Neuronal stem cell (in vitro differentiated cells): Measurements from ENCODE around the gene IRAK1.

ENCODE experiments used
- DNase-seq: peaks from one replicate; pipeline ENCODE4 v3.0.0-alpha.2; 2013; ENCODE audit warnings: low spot score
- H2AFZ ChIP-seq: one replicate; pipeline ENCODE4 v1.6.1; 2013; ENCODE audit warnings: mild to moderate bottlenecking, low read length, inconsistent platforms
- H2AK5ac ChIP-seq: 2 replicates; pipeline ENCODE4 v1.6.1; 2013; ENCODE audit warnings: low read depth, mild to moderate bottlenecking, inconsistent platforms, low read length, moderate library complexity, mixed read lengths
- H2BK120ac ChIP-seq: 2 replicates; pipeline ENCODE4 v1.6.1; 2013; ENCODE audit warnings: low read depth, mild to moderate bottlenecking, inconsistent platforms, low read length, moderate library complexity, mixed read lengths
- H2BK12ac ChIP-seq: one replicate; pipeline ENCODE4 v1.6.1; 2013; ENCODE audit warnings: low read length, inconsistent platforms
- H2BK15ac ChIP-seq: 2 replicates; pipeline ENCODE4 v1.6.1; 2013; ENCODE audit warnings: mild to moderate bottlenecking, low read length, inconsistent platforms, mixed read lengths
- H2BK5ac ChIP-seq: one replicate; pipeline ENCODE4 v1.6.1; 2013; ENCODE audit warnings: inconsistent platforms, mild to moderate bottlenecking, low read length, moderate library complexity
- H3K14ac ChIP-seq: one replicate; pipeline ENCODE4 v1.6.1; 2013; ENCODE audit warnings: low read length, inconsistent platforms
- H3K18ac ChIP-seq: 2 replicates; pipeline ENCODE4 v1.6.1; 2013; ENCODE audit warnings: low read length, inconsistent platforms
- H3K23ac ChIP-seq: 2 replicates; pipeline ENCODE4 v1.6.1; 2013; ENCODE audit warnings: low read depth, mild to moderate bottlenecking, mixed read lengths, low read length, inconsistent platforms; ENCODE audit not compliant: poor library complexity
- H3K27ac ChIP-seq: replicated peaks from 3 replicates; pipeline ENCODE4 v1.5.1; 2013; ENCODE audit warnings: low read length, inconsistent platforms
- H3K27me3 ChIP-seq, 3 experiments: 2 replicates each; pipeline ENCODE4 v1.6.1; 2013; ENCODE audit warnings: low read length in 3 of 3, mild to moderate bottlenecking in 2 of 3, inconsistent platforms in 1 of 3, low read depth in 1 of 3, mixed read lengths in 1 of 3, moderate library complexity in 1 of 3; ENCODE audit not compliant: control insufficient read depth in 3 of 3, insufficient read depth in 3 of 3
- H3K36me3 ChIP-seq, 2 donors: replicated peaks in 1 of 2; 2 replicates each; pipeline ENCODE4 v1.6.1; 2013; ENCODE audit warnings: low read length in 2 of 2; ENCODE audit not compliant: control insufficient read depth in 2 of 2, insufficient read depth in 2 of 2
- H3K4ac ChIP-seq: 2 replicates; pipeline ENCODE4 v1.6.1; 2013; ENCODE audit warnings: inconsistent platforms, mild to moderate bottlenecking, low read length, moderate library complexity
- H3K4me1 ChIP-seq, 2 donors: 1 replicate in 1 of 2; 2 replicates in 1 of 2; pipeline ENCODE4 v1.6.1; 2013; ENCODE audit warnings: low read length in 2 of 2, low read depth in 1 of 2; ENCODE audit not compliant: control insufficient read depth in 2 of 2, insufficient read depth in 1 of 2
- H3K4me2 ChIP-seq: one replicate; pipeline ENCODE4 v1.6.1; 2013; ENCODE audit warnings: mild to moderate bottlenecking, low read length, inconsistent platforms; ENCODE audit not compliant: insufficient read depth, poor library complexity, severe bottlenecking
- H3K4me3 ChIP-seq, 2 donors: 2 replicates each; pipeline ENCODE4 v1.5.1; 2013; ENCODE audit warnings: low read length in 2 of 2, mild to moderate bottlenecking in 2 of 2, inconsistent platforms in 1 of 2, moderate library complexity in 1 of 2
- H3K79me1 ChIP-seq: one replicate; pipeline ENCODE4 v1.6.1; 2013; ENCODE audit warnings: low read depth, mild to moderate bottlenecking, inconsistent platforms, low read length, moderate library complexity
- H3K9ac ChIP-seq: one replicate; pipeline ENCODE4 v1.6.1; 2013; ENCODE audit warnings: mild to moderate bottlenecking, low read depth, low read length, inconsistent platforms; ENCODE audit not compliant: poor library complexity
- H3K9me3 ChIP-seq, 2 donors: replicated peaks in 1 of 2; 2 replicates each; pipeline versions ENCODE3 to v1.6.1; 2013; ENCODE audit warnings: low read length in 2 of 2, mild to moderate bottlenecking in 2 of 2, inconsistent platforms in 1 of 2, low read depth in 1 of 2, mixed read lengths in 1 of 2, moderate library complexity in 1 of 2; ENCODE audit not compliant: control insufficient read depth in 2 of 2, insufficient read depth in 1 of 2
- H4K8ac ChIP-seq: one replicate; pipeline ENCODE4 v1.6.1; 2013; ENCODE audit warnings: low read depth, mild to moderate bottlenecking, inconsistent platforms, low read length, moderate library complexity
- H4K91ac ChIP-seq: one replicate; pipeline ENCODE4 v1.6.1; 2013; ENCODE audit warnings: low read length, low read depth, mild to moderate bottlenecking, inconsistent platforms; ENCODE audit not compliant: poor library complexity
- WGBS, 2 donors: extraction: QIAGEN DNeasy Blood & Tissue Kit; methylation state at CpG; one replicate each; pipeline ENCODE4 v1.1.7; 2013; ENCODE audit warnings: missing lambda C conversion rate in 2 of 2, mixed read lengths in 1 of 2; ENCODE audit not compliant: insufficient read length in 2 of 2, insufficient replicate concordance in 1 of 2; ENCODE audit errors: extremely low coverage in 2 of 2; 5-methylcytosine and 5-hydroxymethylcytosine counted together

IRAK1 gene

DNA sequence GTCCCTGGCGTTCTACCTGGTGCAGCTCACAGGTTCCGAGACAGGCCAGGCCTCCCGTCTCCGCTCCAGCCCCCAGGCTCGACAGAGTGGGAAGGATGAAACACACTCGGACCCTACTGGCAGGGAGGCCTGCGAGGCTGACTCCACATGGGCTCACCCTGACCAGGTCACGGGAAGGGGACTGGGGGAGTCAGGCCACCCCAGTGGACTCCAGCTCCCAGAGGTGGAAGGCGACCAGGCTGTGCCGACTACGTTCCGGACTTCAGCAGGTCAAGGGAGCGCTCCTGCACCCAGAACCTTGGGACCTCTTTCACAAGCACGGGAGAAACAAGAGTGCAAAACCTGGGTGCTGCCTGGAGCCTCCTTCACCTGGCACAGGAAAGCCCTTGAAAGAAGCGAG is 4.6 kb upstream of the IRAK1 start:
- peaks cover 3 to 34% of the 10 kb centered on the region in 2 donors for H3K36me3 ChIP-seq

DNA sequence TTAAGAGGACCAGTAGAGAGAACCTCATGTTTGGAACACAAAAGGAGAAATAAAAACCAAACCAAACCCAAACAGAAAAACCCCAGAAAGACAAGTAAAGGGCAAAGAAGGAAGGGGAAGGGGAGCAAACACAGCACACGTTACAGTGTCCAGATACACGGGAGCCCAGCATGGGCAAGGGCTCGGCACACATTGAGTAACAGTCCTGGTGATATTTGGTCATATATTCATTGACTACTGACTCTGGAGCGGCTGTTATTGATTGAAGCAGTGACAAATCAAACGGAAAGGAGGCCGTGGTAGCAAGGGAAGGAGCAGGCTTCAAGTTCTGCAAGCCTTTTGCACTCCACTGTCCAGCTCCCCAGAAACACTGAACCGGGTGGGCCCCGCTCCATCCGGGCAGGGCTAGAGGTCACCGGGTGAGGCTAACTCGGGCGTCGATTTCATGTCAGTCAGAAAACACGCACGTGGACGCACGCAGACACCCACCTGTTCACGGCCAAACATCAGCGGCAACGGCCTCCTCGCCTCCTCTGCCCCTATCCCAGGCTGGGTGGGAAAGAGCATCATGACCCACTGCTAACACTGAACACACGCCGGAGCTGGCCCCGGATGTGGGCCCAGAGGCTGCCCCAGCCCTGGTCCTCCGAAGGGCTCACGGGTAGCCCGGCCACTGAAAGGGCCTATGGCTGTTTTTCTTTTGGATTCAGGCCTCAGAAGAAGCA is 3.7 kb upstream of the IRAK1 start:
- H3K9me3 ChIP-seq: no peaks in the 10 kb centered on the region
- peaks cover 7 to 16% of the 10 kb centered on the region in 2 donors for H3K4me1 ChIP-seq
- no peak overlapping the region for H4K91ac ChIP-seq
- no peak overlapping the region for H2BK120ac ChIP-seq
- no peak overlapping the region for H4K8ac ChIP-seq
- no peak overlapping the region for H3K18ac ChIP-seq
- H3K36me3 ChIP-seq: peaks cover 3 to 27% of the 10 kb centered on the region in 2 donors
- H3K4me3 ChIP-seq: no peak overlapping the region
- peaks cover 0 to 66% (median 0%) of the 10 kb centered on the region in 3 experiments for H3K27me3 ChIP-seq
- no peak overlapping the region for H2BK5ac ChIP-seq
- no peak overlapping the region for H3K4ac ChIP-seq
- no peak overlapping the region for H3K4me2 ChIP-seq
- no peak overlapping the region for H2BK12ac ChIP-seq
- no peak for DNase-seq
- H3K14ac ChIP-seq: no peak overlapping the region
- no peak overlapping the region for H2AFZ ChIP-seq
- no peak overlapping the region for H2BK15ac ChIP-seq
- no peak overlapping the region for H3K27ac ChIP-seq
- no peak overlapping the region for H3K23ac ChIP-seq
- H2AK5ac ChIP-seq: no peak overlapping the region
- peaks cover 8% of the 10 kb centered on the region for H3K79me1 ChIP-seq
- WGBS, 2 donors: no CpG with 5 or more reads among the region's 27 CpGs
- no peak overlapping the region for H3K9ac ChIP-seq

More for the DNA sequence above, 4.6 kb upstream of the IRAK1 start:
- no peak overlapping the region for H4K91ac ChIP-seq
- peaks cover 7 to 16% of the 10 kb centered on the region in 2 donors for H3K4me1 ChIP-seq
- peaks cover 0 to 67% (median 0%) of the 10 kb centered on the region in 3 experiments for H3K27me3 ChIP-seq
- no peak overlapping the region for H4K8ac ChIP-seq
- no peak overlapping the region for H2AFZ ChIP-seq
- no CpG with 5 or more reads among the region's 15 CpGs for WGBS, 2 donors
- H3K9me3 ChIP-seq: no peaks in the 10 kb centered on the region
- H3K4ac ChIP-seq: no peak overlapping the region
- no peak overlapping the region for H2BK120ac ChIP-seq
- peaks cover 4% of the 10 kb centered on the region for H3K79me1 ChIP-seq
- H3K4me2 ChIP-seq: no peak overlapping the region
- no peak overlapping the region for H2BK5ac ChIP-seq
- no peak overlapping the region for H2BK12ac ChIP-seq
- H3K27ac ChIP-seq: no peak overlapping the region
- no peak overlapping the region for H3K18ac ChIP-seq
- no peak overlapping the region for H3K4me3 ChIP-seq
- H3K9ac ChIP-seq: no peak overlapping the region
- H3K14ac ChIP-seq: no peak overlapping the region
- no peak overlapping the region for H2AK5ac ChIP-seq
- no peak for DNase-seq
- H2BK15ac ChIP-seq: no peak overlapping the region
- H3K23ac ChIP-seq: no peak overlapping the region

DNA sequence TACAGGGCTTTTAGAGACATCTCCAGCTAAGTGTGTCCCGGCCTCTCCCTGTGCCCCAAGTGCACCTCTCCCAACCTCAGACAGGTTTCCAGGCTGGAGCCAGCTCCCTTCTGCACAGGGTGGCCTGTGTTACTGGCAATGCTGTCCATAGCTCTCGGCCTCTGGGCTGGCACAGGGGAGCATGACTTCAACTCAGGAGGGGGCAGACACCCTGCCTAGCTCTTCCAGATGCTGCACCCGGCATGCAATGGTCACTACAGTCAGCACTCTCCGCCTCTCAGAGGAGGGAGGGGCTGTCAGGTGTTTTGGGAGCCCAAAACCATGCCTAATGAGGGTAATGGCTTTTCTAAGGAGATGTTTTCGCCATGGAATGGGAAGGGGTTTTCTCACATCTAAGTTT is 2.4 kb upstream of the IRAK1 start:
- H3K27ac ChIP-seq: no peak overlapping the region
- H2BK15ac ChIP-seq: no peak overlapping the region
- no peak overlapping the region for H3K9ac ChIP-seq
- no peak overlapping the region for H3K4me3 ChIP-seq
- no CpG with 5 or more reads among the region's 5 CpGs for WGBS, 2 donors
- DNase-seq: no peak
- H2BK12ac ChIP-seq: no peak overlapping the region
- peaks cover 0 to 60% (median 0%) of the 10 kb centered on the region in 3 experiments for H3K27me3 ChIP-seq
- H4K91ac ChIP-seq: no peak overlapping the region
- peaks cover 3 to 25% of the 10 kb centered on the region in 2 donors for H3K36me3 ChIP-seq
- no peak overlapping the region for H2AFZ ChIP-seq
- H3K4me1 ChIP-seq: peaks cover 7 to 16% of the 10 kb centered on the region in 2 donors
- H3K4me2 ChIP-seq: no peak overlapping the region
- no peak overlapping the region for H3K23ac ChIP-seq
- no peak overlapping the region for H3K14ac ChIP-seq
- H2BK120ac ChIP-seq: no peak overlapping the region
- no peak overlapping the region for H4K8ac ChIP-seq
- H2AK5ac ChIP-seq: no peak overlapping the region
- H3K18ac ChIP-seq: no peak overlapping the region
- peaks cover 10% of the 10 kb centered on the region for H3K79me1 ChIP-seq
- H3K9me3 ChIP-seq: no peaks in the 10 kb centered on the region
- H3K4ac ChIP-seq: no peak overlapping the region
- no peak overlapping the region for H2BK5ac ChIP-seq

DNA sequence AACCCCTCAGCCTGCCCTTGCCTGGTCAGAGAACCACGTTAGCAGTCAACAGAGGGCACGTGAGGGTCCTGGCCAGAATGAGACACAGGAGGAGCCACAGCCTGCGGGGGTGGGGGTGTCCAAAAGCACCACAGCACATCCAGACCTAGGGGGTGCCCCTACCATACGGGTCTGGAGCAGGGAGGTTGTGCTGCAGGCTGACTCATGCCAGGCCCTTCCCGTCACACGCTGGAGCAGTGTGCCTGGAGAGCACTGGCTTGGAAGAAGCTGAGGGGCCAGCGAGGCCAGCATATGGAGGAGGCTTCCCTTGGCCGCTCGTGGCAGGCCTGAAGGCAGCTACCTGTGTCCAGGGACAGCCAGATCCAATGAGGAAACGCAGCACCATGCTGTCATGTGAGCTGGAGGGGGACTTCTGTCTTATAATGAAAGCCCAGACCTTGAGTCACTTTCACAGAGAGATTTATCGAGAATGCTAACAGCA is 1.5 kb upstream of the IRAK1 start:
- no peak overlapping the region for H2BK5ac ChIP-seq
- H3K9ac ChIP-seq: peak overlapping the region; percentile 44
- H2BK120ac ChIP-seq: no peak overlapping the region
- H2AK5ac ChIP-seq: no peak overlapping the region
- H2BK15ac ChIP-seq: no peak overlapping the region
- H3K18ac ChIP-seq: no peak overlapping the region
- no peak overlapping the region for H2BK12ac ChIP-seq
- H3K27ac ChIP-seq: no peak overlapping the region
- H3K79me1 ChIP-seq: peaks cover 12% of the 10 kb centered on the region
- WGBS, 2 donors: no CpG with 5 or more reads among the region's 11 CpGs
- DNase-seq: no peak
- no peak overlapping the region for H4K91ac ChIP-seq
- peaks cover 0 to 25% of the 10 kb centered on the region in 2 donors for H3K36me3 ChIP-seq
- peaks cover 7 to 16% of the 10 kb centered on the region in 2 donors for H3K4me1 ChIP-seq
- peaks cover 0 to 51% (median 0%) of the 10 kb centered on the region in 3 experiments for H3K27me3 ChIP-seq
- no peak overlapping the region for H3K23ac ChIP-seq
- H4K8ac ChIP-seq: no peak overlapping the region
- H3K4me3 ChIP-seq: no peak overlapping the region
- no peak overlapping the region for H3K4me2 ChIP-seq
- H3K9me3 ChIP-seq: no peaks in the 10 kb centered on the region
- H3K14ac ChIP-seq: no peak overlapping the region
- H2AFZ ChIP-seq: no peak overlapping the region
- no peak overlapping the region for H3K4ac ChIP-seq
